Measurements from ENCODE around the gene MRPL16.
"Not testable (repeated sequence)": the region's sequence is repeated elsewhere in the genome, so short reads cannot be mapped to it uniquely, and the experiment has no call there.

MRPL16 gene

DNA sequence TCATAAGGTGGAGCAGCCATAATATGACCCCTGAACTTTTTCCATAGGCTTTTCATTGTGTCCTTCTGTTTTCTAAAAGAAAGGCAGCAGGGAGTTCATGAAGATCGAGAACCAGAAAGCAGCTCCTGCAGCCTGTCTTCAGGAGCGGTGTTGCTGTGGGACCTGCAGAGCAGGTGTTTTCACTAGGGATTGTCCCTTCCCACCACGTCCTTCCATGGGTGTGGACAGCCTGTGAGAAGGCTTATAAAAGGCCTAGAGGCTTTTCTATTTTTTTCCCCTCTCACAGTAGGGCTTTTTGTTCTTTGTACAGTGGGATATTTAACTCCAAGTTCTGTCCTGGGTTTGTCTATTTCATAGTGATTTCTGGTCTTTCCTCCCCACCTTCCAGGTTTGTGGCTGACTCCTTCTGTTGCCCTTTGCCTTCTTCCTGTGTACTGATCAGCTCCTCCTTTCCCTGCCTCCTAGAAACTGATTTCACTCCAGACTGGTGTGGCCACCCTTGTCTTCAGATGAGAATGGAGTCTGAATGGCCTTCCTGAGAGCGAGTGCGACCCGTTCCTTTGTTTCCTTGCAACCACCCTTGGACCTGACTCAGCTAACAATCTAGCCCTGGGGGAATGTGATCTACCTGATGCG is 10.1 kb downstream of the MRPL16 start:
- DNase-seq (ENCODE audit: low read depth), result no peak
- TF ChIP-seq, protein P1, sequence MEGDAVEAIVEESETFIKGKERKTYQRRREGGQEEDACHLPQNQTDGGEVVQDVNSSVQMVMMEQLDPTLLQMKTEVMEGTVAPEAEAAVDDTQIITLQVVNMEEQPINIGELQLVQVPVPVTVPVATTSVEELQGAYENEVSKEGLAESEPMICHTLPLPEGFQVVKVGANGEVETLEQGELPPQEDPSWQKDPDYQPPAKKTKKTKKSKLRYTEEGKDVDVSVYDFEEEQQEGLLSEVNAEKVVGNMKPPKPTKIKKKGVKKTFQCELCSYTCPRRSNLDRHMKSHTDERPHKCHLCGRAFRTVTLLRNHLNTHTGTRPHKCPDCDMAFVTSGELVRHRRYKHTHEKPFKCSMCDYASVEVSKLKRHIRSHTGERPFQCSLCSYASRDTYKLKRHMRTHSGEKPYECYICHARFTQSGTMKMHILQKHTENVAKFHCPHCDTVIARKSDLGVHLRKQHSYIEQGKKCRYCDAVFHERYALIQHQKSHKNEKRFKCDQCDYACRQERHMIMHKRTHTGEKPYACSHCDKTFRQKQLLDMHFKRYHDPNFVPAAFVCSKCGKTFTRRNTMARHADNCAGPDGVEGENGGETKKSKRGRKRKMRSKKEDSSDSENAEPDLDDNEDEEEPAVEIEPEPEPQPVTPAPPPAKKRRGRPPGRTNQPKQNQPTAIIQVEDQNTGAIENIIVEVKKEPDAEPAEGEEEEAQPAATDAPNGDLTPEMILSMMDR (conservative IDR thresholded peaks at IDR 0.05; ENCODE audit: low read length), result no peak
- no peak overlapping the region for H3K4me3 ChIP-seq (ENCODE audit: low read length)

DNA sequence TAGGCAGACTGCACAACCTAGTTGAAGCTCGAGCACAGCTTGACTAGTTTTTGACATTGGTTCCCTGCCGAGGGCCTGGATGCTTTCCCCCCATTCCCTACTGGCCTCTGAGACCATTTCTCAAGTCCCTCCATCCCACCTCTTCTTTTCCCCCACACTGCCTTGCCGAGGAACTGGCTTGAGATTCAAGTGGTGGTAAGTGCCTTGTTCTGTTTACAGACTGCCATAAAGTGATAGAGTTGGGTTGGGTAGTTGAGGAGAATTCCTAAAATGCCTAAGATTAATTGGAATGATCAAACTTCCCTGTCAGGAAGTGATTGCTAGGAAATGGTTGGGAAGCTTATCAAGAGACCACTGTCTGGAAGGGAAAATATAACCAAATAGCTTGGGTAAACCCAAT is 16.2 kb downstream of the MRPL16 start:
- TF ChIP-seq, protein P1 (conservative IDR thresholded peaks at IDR 0.05; ENCODE audit: low read length), result no peak

DNA sequence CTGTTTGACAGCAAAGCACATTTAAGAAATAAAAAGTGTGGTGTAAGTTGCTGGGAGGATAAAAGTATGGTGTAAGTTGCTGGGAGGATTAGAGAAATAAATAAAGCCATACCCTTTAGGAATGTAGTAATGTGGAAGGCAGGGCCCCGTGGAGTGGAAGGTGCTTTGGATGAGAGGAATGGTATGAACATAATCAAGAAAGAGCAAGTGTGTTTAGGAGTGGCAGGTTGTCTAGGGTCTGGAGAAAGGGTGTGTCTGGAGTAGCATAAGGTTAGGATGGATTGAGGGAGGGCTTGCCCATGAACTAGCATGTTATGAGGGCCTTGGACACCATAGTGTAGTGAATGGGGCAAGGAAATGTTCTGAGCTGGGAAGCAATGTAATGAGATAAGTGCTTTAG is 18.1 kb downstream of the MRPL16 start:
- H3K4me3 ChIP-seq (ENCODE audit: low read length), result no peak overlapping the region
- no peak for DNase-seq (ENCODE audit: low read depth)
- TF ChIP-seq, protein P1 (conservative IDR thresholded peaks at IDR 0.05; ENCODE audit: low read length), result no peak

More for the DNA sequence above, 16.2 kb downstream of the MRPL16 start:
- no peak overlapping the region for H3K4me3 ChIP-seq (ENCODE audit: low read length)
- DNase-seq (ENCODE audit: low read depth), result no peak

DNA sequence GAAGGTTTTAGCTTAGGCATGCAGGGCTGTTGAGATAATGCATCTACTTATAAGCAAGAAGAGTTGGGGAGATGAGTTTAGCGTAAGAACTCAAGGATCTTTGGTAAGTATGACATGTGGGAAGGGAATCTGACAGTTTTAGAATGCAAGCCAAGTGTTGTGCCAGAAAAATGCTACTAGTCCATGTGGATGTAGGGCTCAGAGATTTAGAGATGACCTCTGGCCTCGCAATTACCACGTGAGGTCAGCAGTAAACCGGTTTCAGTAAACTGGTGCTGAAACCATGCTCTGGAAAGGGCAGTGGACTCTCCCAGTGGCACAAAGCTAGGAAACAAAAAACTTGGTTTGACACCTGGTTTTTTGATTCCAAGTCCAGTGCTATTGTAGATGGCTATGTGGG is 18.9 kb downstream of the MRPL16 start:
- no peak for DNase-seq (ENCODE audit: low read depth)
- TF ChIP-seq, protein P1 (conservative IDR thresholded peaks at IDR 0.05; ENCODE audit: low read length), result no peak
- H3K4me3 ChIP-seq (ENCODE audit: low read length), result no peak overlapping the region

DNA sequence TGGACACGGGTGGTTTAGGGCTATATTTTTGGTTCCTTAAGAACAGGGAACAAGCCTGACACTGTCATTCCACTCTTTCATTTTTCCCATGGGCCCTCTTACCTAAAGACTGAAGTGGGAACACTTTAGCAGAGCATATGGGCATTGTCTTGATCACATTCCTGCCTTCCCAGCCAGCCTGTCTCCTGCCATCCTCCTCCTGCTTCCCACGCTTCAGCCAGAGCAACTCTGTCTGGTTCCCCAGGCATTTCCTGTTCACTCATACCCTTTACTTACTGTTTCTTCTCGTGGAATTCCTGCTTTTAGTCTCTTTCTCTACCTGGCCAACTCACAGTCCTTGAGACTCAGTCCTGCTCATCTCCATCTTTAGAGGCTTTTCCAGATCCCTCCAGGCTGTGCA is 22.8 kb downstream of the MRPL16 start:
- H3K4me3 ChIP-seq (ENCODE audit: low read length), result no peak overlapping the region
- TF ChIP-seq, protein P1 (conservative IDR thresholded peaks at IDR 0.05; ENCODE audit: low read length), result no peak
- peak; percentile 82 for DNase-seq (ENCODE audit: low read depth)

DNA sequence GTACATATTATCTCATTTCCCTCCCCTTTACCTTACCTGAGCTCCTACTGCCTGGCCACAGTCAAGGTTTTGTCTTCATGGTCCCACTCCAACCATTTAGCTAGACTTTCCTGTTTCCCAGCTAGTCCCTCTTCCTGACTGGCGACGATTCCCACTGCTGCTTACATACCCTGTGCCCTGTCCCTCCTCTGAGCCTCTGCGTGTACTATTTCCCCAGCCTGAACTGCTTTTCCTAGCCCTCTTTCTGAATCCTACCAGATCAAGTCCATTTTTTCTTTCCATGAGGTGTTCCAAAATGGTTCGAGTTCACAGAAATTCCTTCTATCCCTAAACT is 23.4 kb downstream of the MRPL16 start:
- TF ChIP-seq, protein P1 (conservative IDR thresholded peaks at IDR 0.05; ENCODE audit: low read length), result no peak
- DNase-seq (ENCODE audit: low read depth), result no peak
- no peak overlapping the region for H3K4me3 ChIP-seq (ENCODE audit: low read length)

DNA sequence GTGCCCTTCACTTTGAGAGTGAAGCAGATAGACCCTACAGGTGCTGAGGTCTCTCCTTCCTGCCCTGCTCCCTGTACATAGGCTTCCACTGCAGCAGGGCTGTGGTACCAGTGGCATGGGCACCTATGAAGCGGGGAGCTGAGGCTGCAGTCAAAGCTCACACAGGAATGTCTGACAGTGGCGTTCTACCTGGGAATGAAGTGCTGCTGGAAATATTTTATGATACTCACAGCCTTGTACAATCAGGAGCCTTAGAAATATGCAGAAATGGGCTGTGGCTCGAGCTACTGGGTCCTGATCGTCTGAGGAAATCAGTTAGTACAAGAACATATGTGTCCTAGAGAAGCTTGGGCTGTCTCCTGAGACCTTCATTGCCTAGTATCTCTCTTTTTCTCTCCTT is 24.8 kb downstream of the MRPL16 start:
- H3K4me3 ChIP-seq (ENCODE audit: low read length), result no peak overlapping the region
- TF ChIP-seq, protein P1 (conservative IDR thresholded peaks at IDR 0.05; ENCODE audit: low read length), result no peak
- no peak for DNase-seq (ENCODE audit: low read depth)

DNA sequence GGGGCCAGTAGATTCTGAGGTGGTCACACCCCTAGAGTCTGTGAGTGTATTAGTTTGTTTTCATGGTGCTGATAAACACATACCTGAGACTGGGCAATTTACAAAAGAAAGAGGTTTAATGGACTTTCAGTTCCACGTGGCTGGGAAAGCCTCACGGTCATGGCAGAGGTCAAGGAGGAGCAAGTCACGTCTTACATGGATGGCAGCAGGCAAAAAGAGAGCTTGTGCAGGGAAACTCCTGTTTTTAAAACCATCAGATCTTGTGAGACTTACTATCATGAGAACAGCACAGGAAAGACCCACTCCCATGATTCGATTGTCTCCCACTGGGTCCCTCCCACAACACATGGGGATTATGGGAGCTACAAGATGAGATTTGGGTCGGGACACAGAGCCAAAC is 26.1 kb downstream of the MRPL16 start:
- not testable (repeated sequence) for H3K4me3 ChIP-seq (ENCODE audit: low read length); DNase-seq (ENCODE audit: low read depth)
